Measurements from ENCODE around the gene G6PD.

- TF ChIP-seq, protein P1, sequence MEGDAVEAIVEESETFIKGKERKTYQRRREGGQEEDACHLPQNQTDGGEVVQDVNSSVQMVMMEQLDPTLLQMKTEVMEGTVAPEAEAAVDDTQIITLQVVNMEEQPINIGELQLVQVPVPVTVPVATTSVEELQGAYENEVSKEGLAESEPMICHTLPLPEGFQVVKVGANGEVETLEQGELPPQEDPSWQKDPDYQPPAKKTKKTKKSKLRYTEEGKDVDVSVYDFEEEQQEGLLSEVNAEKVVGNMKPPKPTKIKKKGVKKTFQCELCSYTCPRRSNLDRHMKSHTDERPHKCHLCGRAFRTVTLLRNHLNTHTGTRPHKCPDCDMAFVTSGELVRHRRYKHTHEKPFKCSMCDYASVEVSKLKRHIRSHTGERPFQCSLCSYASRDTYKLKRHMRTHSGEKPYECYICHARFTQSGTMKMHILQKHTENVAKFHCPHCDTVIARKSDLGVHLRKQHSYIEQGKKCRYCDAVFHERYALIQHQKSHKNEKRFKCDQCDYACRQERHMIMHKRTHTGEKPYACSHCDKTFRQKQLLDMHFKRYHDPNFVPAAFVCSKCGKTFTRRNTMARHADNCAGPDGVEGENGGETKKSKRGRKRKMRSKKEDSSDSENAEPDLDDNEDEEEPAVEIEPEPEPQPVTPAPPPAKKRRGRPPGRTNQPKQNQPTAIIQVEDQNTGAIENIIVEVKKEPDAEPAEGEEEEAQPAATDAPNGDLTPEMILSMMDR (IDR thresholded peaks at IDR 0.05), result no peak
- no peak for TF ChIP-seq POLR2A (IDR thresholded peaks at IDR 0.05)
These were observed 20.8 kb downstream of the G6PD start for GRCh38 chrX:154525606-154526490.

All from upper lobe of left lung (tissue), 4 donors.